ENCODE measurements around the gene LRRC25.
A peak's percentile ranks its signal among the peaks of the same experiment; 100 is the strongest.

The LRRC25 gene

GRCh38 chr19:18418029-18418482 lies 20.6 kb upstream of the LRRC25 start:
- H3K9me3 Mint-ChIP-seq = no peaks in the 10 kb centered on the region
- DNase-seq = no peak
- H3K27ac Mint-ChIP-seq = peak overlapping the region; percentile 54
- no peaks in the 10 kb centered on the region for H3K36me3 Mint-ChIP-seq (ENCODE audit: low read depth)
- H3K27me3 Mint-ChIP-seq (ENCODE audit: low read depth, poor library complexity) = peaks cover 8% of the 10 kb centered on the region
- no peak for TF ChIP-seq CTCF (IDR thresholded peaks at IDR 0.05)
- peaks cover 72% of the 10 kb centered on the region for H3K4me1 Mint-ChIP-seq
- peak overlapping the region; percentile 69 for H3K4me3 Mint-ChIP-seq

GRCh38 chr19:18417250-18418028 lies 20.0 kb upstream of the LRRC25 start:
- no peak for TF ChIP-seq CTCF (IDR thresholded peaks at IDR 0.05)
- Mint-ChIP-seq H3K4me3 (peak overlapping the region; percentile 71), H3K4me1 (peaks cover 67% of the 10 kb centered on the region), H3K27me3 (ENCODE audit: low read depth, poor library complexity) (peaks cover 10% of the 10 kb centered on the region), H3K36me3 (ENCODE audit: low read depth) (no peaks in the 10 kb centered on the region), H3K9me3 (no peaks in the 10 kb centered on the region), H3K27ac (peak overlapping the region; percentile 97)
- peak; percentile 78 for DNase-seq

GRCh38 chr19:18416778-18417249 lies 19.4 kb upstream of the LRRC25 start:
- Mint-ChIP-seq H3K9me3 (no peaks in the 10 kb centered on the region), H3K27ac (peak overlapping the region; percentile 97), H3K36me3 (ENCODE audit: low read depth) (no peaks in the 10 kb centered on the region), H3K4me1 (peaks cover 64% of the 10 kb centered on the region), H3K27me3 (ENCODE audit: low read depth, poor library complexity) (peaks cover 16% of the 10 kb centered on the region), H3K4me3 (peak overlapping the region; percentile 71)
- peak; percentile 90 for DNase-seq
- TF ChIP-seq CTCF (IDR thresholded peaks at IDR 0.05) = no peak

GRCh38 chr19:18415178-18415867 lies 17.9 kb upstream of the LRRC25 start:
- peaks cover 55% of the 10 kb centered on the region for H3K4me1 Mint-ChIP-seq
- peak overlapping the region; percentile 51 for H3K27ac Mint-ChIP-seq
- H3K27me3 Mint-ChIP-seq (ENCODE audit: low read depth, poor library complexity) = peaks cover 30% of the 10 kb centered on the region
- peak; percentile 37 for DNase-seq
- no peaks in the 10 kb centered on the region for H3K36me3 Mint-ChIP-seq (ENCODE audit: low read depth)
- peak overlapping the region; percentile 65 for H3K4me3 Mint-ChIP-seq
- TF ChIP-seq CTCF (IDR thresholded peaks at IDR 0.05) = no peak
- H3K9me3 Mint-ChIP-seq = no peaks in the 10 kb centered on the region

GRCh38 chr19:18414504-18415177 lies 17.2 kb upstream of the LRRC25 start:
- peaks cover 30% of the 10 kb centered on the region for H3K27me3 Mint-ChIP-seq (ENCODE audit: low read depth, poor library complexity)
- H3K36me3 Mint-ChIP-seq (ENCODE audit: low read depth) = no peaks in the 10 kb centered on the region
- H3K4me3 Mint-ChIP-seq = no peak overlapping the region
- peak overlapping the region; percentile 90 for H3K27ac Mint-ChIP-seq
- TF ChIP-seq CTCF (IDR thresholded peaks at IDR 0.05) = no peak
- DNase-seq = peak; percentile 36
- no peaks in the 10 kb centered on the region for H3K9me3 Mint-ChIP-seq
- peaks cover 54% of the 10 kb centered on the region for H3K4me1 Mint-ChIP-seq

Data from nephron progenitor cell (in vitro differentiated cells).